Measurements from ENCODE around the gene C5AR1. TPM values are rescaled to one million over a fixed set of nuclear protein-coding genes. Genes with fewer than 3 reads are reported as not detected.

The C5AR1 gene
- total RNA-seq, 1 donor from 2014 or later = 0.48 TPM

GRCh38 chr19:47272448-47273312 lies 37.0 kb upstream of the C5AR1 start:
- no peak for DNase-seq (ENCODE audit: extremely low spot score, unreplicated experiment)
- peaks cover 10% of the 10 kb centered on the region for H3K36me3 Mint-ChIP-seq (ENCODE audit: unreplicated experiment)
- peak overlapping the region; percentile 85 for H3K4me3 Mint-ChIP-seq (ENCODE audit: unreplicated experiment)
- peaks cover 22% of the 10 kb centered on the region for H3K4me1 Mint-ChIP-seq (ENCODE audit: unreplicated experiment)
- no peaks in the 10 kb centered on the region for H3K9me3 Mint-ChIP-seq (ENCODE audit: unreplicated experiment)
- TF ChIP-seq CTCF (IDR thresholded peaks at IDR 0.05) = no peak
- H3K27ac Mint-ChIP-seq (ENCODE audit: unreplicated experiment) = peak overlapping the region; percentile 95
- no peaks in the 10 kb centered on the region for H3K27me3 Mint-ChIP-seq (ENCODE audit: unreplicated experiment)

- Mint-ChIP-seq H3K9me3 (ENCODE audit: unreplicated experiment) (no peaks in the 10 kb centered on the region), H3K36me3 (ENCODE audit: unreplicated experiment) (peaks cover 10% of the 10 kb centered on the region), H3K27me3 (ENCODE audit: unreplicated experiment) (no peaks in the 10 kb centered on the region), H3K4me3 (ENCODE audit: unreplicated experiment) (peak overlapping the region; percentile 85), H3K4me1 (ENCODE audit: unreplicated experiment) (peaks cover 26% of the 10 kb centered on the region), H3K27ac (ENCODE audit: unreplicated experiment) (peak overlapping the region; percentile 99)
- peak; percentile 12 for TF ChIP-seq CTCF (IDR thresholded peaks at IDR 0.05)
- DNase-seq (ENCODE audit: extremely low spot score, unreplicated experiment) = peak; percentile 96
Observed at GRCh38 chr19:47273313-47274070, 36.2 kb upstream of the C5AR1 start.

GRCh38 chr19:47274071-47274890 lies 35.4 kb upstream of the C5AR1 start, which contains the start of gene INAFM1:
TSS of gene INAFM1 (plus strand) at chr19:47274885. CDS start at chr19:47274920, 35 bp downstream.
- peak within 1 kb of the TSS; percentile 85 for H3K4me3 Mint-ChIP-seq (ENCODE audit: unreplicated experiment)
- peaks cover 10% of the 10 kb centered on the region for H3K36me3 Mint-ChIP-seq (ENCODE audit: unreplicated experiment)
- peak within 1 kb of the TSS; percentile 99 for H3K27ac Mint-ChIP-seq (ENCODE audit: unreplicated experiment)
- peaks cover 28% of the 10 kb centered on the region for H3K4me1 Mint-ChIP-seq (ENCODE audit: unreplicated experiment)
- H3K27me3 Mint-ChIP-seq (ENCODE audit: unreplicated experiment) = no peaks in the 10 kb centered on the region
- peak; percentile 99 for DNase-seq (ENCODE audit: extremely low spot score, unreplicated experiment)
- H3K9me3 Mint-ChIP-seq (ENCODE audit: unreplicated experiment) = no peaks in the 10 kb centered on the region
- TF ChIP-seq CTCF (IDR thresholded peaks at IDR 0.05) = no peak

GRCh38 chr19:47274891-47275761 lies 34.5 kb upstream of the C5AR1 start:
- Mint-ChIP-seq H3K9me3 (ENCODE audit: unreplicated experiment) (no peaks in the 10 kb centered on the region), H3K4me3 (ENCODE audit: unreplicated experiment) (peak overlapping the region; percentile 71), H3K4me1 (ENCODE audit: unreplicated experiment) (peaks cover 31% of the 10 kb centered on the region), H3K36me3 (ENCODE audit: unreplicated experiment) (peaks cover 9% of the 10 kb centered on the region), H3K27ac (ENCODE audit: unreplicated experiment) (peak overlapping the region; percentile 75), H3K27me3 (ENCODE audit: unreplicated experiment) (no peaks in the 10 kb centered on the region)
- no peak for TF ChIP-seq CTCF (IDR thresholded peaks at IDR 0.05)
- DNase-seq (ENCODE audit: extremely low spot score, unreplicated experiment) = no peak

Data from osteocyte (in vitro differentiated cells).